ENCODE data around the gene GLIPR1L2. TPM values are rescaled to one million over a fixed set of nuclear protein-coding genes. Genes with fewer than 3 reads are reported as not detected.

GLIPR1L2 gene
- total RNA-seq, 3 donors from 2014 or later = 0.20 TPM; not detected in 2

DNA sequence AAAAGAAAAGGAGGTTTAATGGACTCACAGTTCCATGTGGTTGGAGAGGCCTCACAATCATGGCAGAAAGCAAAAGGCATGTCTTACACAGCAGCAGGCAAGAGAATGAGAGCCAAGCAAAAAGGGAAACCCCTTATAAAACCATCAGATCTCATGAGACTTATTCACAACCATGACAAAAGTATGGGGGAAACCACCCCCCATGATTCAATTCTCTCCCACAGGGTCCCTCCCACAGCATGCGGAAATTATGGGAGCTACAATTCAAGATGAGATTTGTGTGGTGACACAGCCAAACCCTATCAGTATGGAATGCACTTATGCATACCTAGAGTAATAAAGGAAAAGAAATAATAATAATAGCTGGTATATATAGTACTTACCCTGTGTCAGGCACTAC, 85.2 kb downstream of the GLIPR1L2 start:
- peaks cover 51% of the 10 kb centered on the region for H3K4me1 Mint-ChIP-seq (ENCODE audit: low read depth)
- H3K36me3 Mint-ChIP-seq (ENCODE audit: insufficient read depth) = no peaks in the 10 kb centered on the region
- H3K9me3 Mint-ChIP-seq = no peaks in the 10 kb centered on the region
- DNase-seq (no peak), ATAC-seq (peak in 1 of 2 donors; percentile 2)
- no peak overlapping the region for H3K4me3 Mint-ChIP-seq
- no peaks in the 10 kb centered on the region for H3K27me3 Mint-ChIP-seq (ENCODE audit: low read depth)

DNA sequence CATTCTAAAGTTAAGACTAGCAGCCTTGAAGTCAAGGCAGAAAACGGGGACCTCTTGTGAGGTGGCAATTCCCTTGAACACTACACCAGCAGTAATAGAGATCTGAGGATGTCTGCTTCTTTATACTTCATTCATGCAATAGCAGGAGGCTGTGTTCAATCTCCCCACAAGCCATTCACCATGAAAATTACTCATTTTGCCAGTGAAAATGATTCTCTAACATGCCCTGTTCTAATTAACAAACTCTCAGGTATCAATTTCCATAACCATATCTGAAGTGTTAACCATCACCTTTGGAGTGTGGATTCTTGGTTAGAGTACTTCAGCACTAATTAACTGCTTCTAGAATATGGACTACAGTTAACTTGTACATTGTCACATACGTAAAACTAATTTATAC, 86.2 kb downstream of the GLIPR1L2 start:
- no peaks in the 10 kb centered on the region for H3K27me3 Mint-ChIP-seq (ENCODE audit: low read depth)
- no peaks in the 10 kb centered on the region for H3K9me3 Mint-ChIP-seq
- no peaks in the 10 kb centered on the region for H3K36me3 Mint-ChIP-seq (ENCODE audit: insufficient read depth)
- H3K4me3 Mint-ChIP-seq = no peak overlapping the region
- ATAC-seq = peak; percentile 5 to 14
- no peak for DNase-seq
- H3K4me1 Mint-ChIP-seq (ENCODE audit: low read depth) = peaks cover 59% of the 10 kb centered on the region

DNA sequence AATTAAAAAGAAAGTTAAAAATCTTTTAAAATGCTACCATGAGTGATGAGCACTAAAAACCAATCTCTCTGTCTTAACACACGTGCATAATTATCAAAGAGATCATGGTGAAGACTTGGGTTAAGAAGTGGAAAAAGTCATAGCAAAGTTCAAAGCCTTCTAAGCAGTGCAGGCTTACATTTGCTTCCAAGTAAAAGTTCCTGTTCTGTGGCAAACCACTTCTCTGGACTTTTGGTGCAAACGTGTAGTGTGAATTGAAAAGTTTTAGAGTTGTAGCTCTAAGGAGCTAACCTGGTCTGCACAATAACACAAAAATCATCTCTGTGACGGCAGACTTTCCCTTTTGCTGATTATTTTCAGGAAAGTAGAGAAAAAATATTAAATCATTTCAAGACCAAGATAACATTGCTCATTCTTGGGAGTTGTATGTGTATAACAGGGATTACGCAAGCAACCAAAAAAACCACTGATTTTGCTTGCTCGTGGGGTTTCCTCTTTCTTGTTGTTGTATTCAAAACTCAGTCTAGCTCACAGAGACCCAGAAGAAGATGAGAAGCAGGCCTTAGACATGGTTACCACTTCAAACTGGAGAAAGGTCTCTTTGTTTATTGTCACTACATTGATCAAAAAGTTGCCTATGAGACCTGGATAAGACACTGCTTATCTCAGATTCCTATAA, 87.4 kb downstream of the GLIPR1L2 start:
- peaks cover 70% of the 10 kb centered on the region for H3K4me1 Mint-ChIP-seq (ENCODE audit: low read depth)
- DNase-seq (no peak), ATAC-seq (peak; percentile 49 to 54)
- peak overlapping the region; percentile 16 for H3K4me3 Mint-ChIP-seq
- peaks cover 2% of the 10 kb centered on the region for H3K36me3 Mint-ChIP-seq (ENCODE audit: insufficient read depth)
- H3K9me3 Mint-ChIP-seq = no peaks in the 10 kb centered on the region
- H3K27me3 Mint-ChIP-seq (ENCODE audit: low read depth) = no peaks in the 10 kb centered on the region

DNA sequence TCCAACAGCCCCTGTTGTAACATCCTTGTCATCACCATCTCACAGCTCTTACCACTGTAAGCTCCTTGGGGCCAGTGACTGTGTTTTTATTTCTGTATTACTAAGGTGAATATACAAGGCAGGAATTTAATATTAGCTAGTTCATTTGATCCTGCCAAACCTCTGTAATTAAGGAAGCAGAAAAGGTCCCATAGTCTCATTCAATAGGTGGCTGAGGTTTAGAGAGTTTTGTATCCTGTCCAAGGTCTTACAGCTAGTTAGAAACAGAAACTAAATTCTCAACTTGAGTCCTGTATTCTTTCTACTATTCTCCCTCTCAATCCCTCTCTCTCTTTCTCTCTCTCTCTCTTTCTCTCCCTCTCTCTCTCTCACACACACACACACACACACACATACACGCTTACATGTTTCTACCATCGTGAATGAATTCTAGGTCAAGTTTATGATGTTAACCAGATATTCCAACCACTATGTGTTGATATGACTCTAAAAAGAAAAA, 89.1 kb downstream of the GLIPR1L2 start:
- Mint-ChIP-seq H3K27me3 (ENCODE audit: low read depth) (no peaks in the 10 kb centered on the region), H3K9me3 (no peaks in the 10 kb centered on the region), H3K4me1 (ENCODE audit: low read depth) (peaks cover 88% of the 10 kb centered on the region), H3K4me3 (peak overlapping the region; percentile 84), H3K36me3 (ENCODE audit: insufficient read depth) (peaks cover 8% of the 10 kb centered on the region)
- ATAC-seq = peak; percentile 9 to 26
- DNase-seq = no peak

DNA sequence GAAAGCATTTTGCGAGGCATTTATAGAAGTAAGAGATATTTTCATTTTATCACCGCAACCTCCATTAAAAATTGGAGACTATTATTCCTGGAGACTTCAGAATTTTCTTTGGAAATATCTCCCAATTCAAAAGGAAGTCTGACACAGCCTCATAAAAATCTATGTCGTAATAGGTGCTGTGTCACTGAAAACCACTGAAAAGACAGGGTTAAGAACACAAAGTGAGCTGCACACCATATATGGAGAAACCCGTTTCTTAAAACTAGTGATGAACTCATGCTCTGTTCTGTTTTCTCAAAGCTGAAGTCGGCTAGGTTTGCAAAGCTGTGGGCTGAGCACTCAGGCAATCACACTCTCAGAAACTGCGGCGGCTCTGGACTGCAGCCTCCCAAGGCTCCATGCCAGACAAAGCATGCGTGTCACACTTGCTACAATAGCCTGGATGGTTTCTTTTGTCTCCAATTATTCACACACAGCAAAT, 89.6 kb downstream of the GLIPR1L2 start, which contains the start of gene GLIPR1:
GLIPR1 (plus strand) TSS at position 287 of the 481 bp plus-strand sequence; CDS start at position 413, 126 bp downstream.
- peaks cover 8% of the 10 kb centered on the region for H3K36me3 Mint-ChIP-seq (ENCODE audit: insufficient read depth)
- peak within 1 kb of the TSS; percentile 84 for H3K4me3 Mint-ChIP-seq
- ATAC-seq (peak; percentile 85 to 86), DNase-seq (peak; percentile 59)
- no peaks in the 10 kb centered on the region for H3K9me3 Mint-ChIP-seq
- H3K4me1 Mint-ChIP-seq (ENCODE audit: low read depth) = peaks cover 91% of the 10 kb centered on the region
- no peaks in the 10 kb centered on the region for H3K27me3 Mint-ChIP-seq (ENCODE audit: low read depth)

DNA sequence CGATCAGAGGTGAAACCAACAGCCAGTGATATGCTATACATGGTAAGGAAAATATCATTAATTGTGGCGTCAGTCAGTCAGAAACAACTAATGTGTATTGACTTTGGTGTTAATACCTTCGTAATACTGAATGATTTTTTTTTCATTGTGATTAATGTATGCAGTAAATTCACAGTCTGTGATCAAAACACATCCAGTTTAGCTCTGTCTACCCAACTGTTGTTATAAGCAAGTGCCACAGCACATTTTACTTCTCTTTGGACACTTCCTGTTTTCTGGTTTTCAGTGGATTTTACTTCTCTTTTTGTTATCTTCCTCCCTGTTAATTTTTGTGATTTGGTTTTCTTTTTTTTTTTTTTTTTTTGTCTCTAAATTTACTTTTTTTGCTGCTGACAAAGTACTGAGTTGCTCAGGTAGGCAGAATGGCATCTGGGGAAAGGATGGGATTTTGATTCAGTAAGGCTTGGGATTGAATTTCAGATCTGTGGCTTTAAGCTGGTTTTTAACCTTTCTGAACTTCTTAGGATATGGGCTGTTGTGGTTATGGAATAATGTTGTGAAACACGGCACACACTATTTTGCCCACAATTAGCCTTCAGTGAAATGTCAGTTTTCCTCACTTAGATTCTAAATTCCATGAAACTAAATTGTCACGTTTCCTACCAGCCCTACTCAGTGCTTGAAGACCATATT, 90.3 kb downstream of the GLIPR1L2 start:
- ATAC-seq = peak; percentile 7 to 12

DNA sequence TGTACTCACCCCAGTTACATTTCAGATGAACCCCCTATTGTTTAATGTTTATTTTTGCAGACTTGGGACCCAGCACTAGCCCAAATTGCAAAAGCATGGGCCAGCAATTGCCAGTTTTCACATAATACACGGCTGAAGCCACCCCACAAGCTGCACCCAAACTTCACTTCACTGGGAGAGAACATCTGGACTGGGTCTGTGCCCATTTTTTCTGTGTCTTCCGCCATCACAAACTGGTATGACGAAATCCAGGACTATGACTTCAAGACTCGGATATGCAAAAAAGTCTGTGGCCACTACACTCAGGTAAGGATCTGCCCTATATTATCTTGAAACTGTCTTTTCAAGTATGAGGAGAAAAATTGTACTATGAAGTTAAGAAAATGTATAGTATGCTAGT, 90.9 kb downstream of the GLIPR1L2 start:
- peaks cover 93% of the 10 kb centered on the region for H3K4me1 Mint-ChIP-seq (ENCODE audit: low read depth)
- no peaks in the 10 kb centered on the region for H3K9me3 Mint-ChIP-seq
- peaks cover 10% of the 10 kb centered on the region for H3K36me3 Mint-ChIP-seq (ENCODE audit: insufficient read depth)
- no peak for DNase-seq
- no peaks in the 10 kb centered on the region for H3K27me3 Mint-ChIP-seq (ENCODE audit: low read depth)
- no peak for ATAC-seq
- H3K4me3 Mint-ChIP-seq = peak overlapping the region; percentile 84

More for the DNA sequence above, 90.3 kb downstream of the GLIPR1L2 start:
- no peak for DNase-seq
- peaks cover 92% of the 10 kb centered on the region for H3K4me1 Mint-ChIP-seq (ENCODE audit: low read depth)
- H3K36me3 Mint-ChIP-seq (ENCODE audit: insufficient read depth) = peaks cover 8% of the 10 kb centered on the region
- H3K4me3 Mint-ChIP-seq = peak overlapping the region; percentile 84
- H3K9me3 Mint-ChIP-seq = no peaks in the 10 kb centered on the region
- no peaks in the 10 kb centered on the region for H3K27me3 Mint-ChIP-seq (ENCODE audit: low read depth)

Other genes with a start within 250 kb of the GLIPR1L2 start
- gene KCNC2, start 181.2 kb upstream of the GLIPR1L2 start, total RNA-seq = not detected
- under 1 TPM; 0.33 to 0.79 (median 0.65) TPM for gene CAPS2, start 60.8 kb upstream of the GLIPR1L2 start, total RNA-seq
- gene GLIPR1L1, start 56.4 kb upstream of the GLIPR1L2 start, total RNA-seq = not detected
- gene GLIPR1, start 89.7 kb downstream of the GLIPR1L2 start, total RNA-seq = 1 to 10 TPM; 5.7 to 7.9 (median 6.1) TPM
- 100 to 1,000 TPM; 149 to 157 (median 152) TPM for gene KRR1, start 120.5 kb downstream of the GLIPR1L2 start, total RNA-seq

Measured in activated T-cell treated with anti-CD3 and anti-CD28 coated beads, Interleukin-2, amount 50 U/mL, for 4 hours (primary cell).